K562 (cell line): ENCODE results near the gene BCL7C. TPM values are rescaled to one million over a fixed set of nuclear protein-coding genes. Genes with fewer than 3 reads are reported as not detected.
A peak's percentile ranks its signal among the peaks of the same experiment; 100 is the strongest.

Experiments used
- ARID2 ChIP-seq: fragments of 450-650 bp; IDR thresholded peaks from 2 replicates; pipeline ENCODE4 v1.6.1; 2017; ENCODE audit warnings: antibody characterized with exemption, mild to moderate bottlenecking
- COPS2 ChIP-seq: fragments of 450-650 bp; conservative IDR thresholded peaks from 2 replicates; pipeline ENCODE4 v1.6.1; 2016; ENCODE audit warnings: mild to moderate bottlenecking, moderate library complexity
- CREB1 ChIP-seq, 2 experiments: sonication (generic) in 1 of 2; formaldehyde crosslinking in 1 of 2; IDR thresholded peaks; 2 replicates each; pipeline versions ENCODE4 v1.6.1 to v1.8.0; 2012 to 2022; ENCODE audit warnings: inconsistent platforms in 1 of 2, mild to moderate bottlenecking in 1 of 2, missing genetic modification reagents in 1 of 2, moderate library complexity in 1 of 2
- E2F3 ChIP-seq: fragments of 250-450 bp; sonication (Bioruptor Pico); IDR thresholded peaks from 2 replicates; pipeline ENCODE4 v1.4.0; 2020; ENCODE audit warnings: mild to moderate bottlenecking
- GABPB1 ChIP-seq: sonication (generic); formaldehyde crosslinking; IDR thresholded peaks from 2 replicates; pipeline ENCODE4 v1.8.0; 2022; ENCODE audit warnings: mild to moderate bottlenecking, missing genetic modification reagents
- HDAC3 ChIP-seq: fragments of 450-650 bp; IDR thresholded peaks from 2 replicates; pipeline ENCODE4 v1.6.1; 2018; ENCODE audit warnings: borderline replicate concordance, mild to moderate bottlenecking, moderate library complexity; ENCODE audit not compliant: partially characterized antibody
- KHSRP ChIP-seq: fragments of 450-650 bp; IDR thresholded peaks from 2 replicates; pipeline ENCODE4 v1.6.1; 2017
- MAFG ChIP-seq: fragments of 450-650 bp; conservative IDR thresholded peaks from 2 replicates; pipeline ENCODE4 v1.6.1; 2016; ENCODE audit warnings: missing genetic modification characterization, missing compliant biosample characterization
- PYGO2 ChIP-seq: fragments of 450-650 bp; IDR thresholded peaks from 2 replicates; pipeline ENCODE4 v1.6.1; 2016; ENCODE audit warnings: mild to moderate bottlenecking, missing genetic modification characterization, moderate library complexity, missing compliant biosample characterization
- SAFB2 ChIP-seq: fragments of 200-400 bp; formaldehyde crosslinking; IDR thresholded peaks from 2 replicates; pipeline ENCODE4 v1.6.1; 2018; ENCODE audit warnings: borderline replicate concordance, low read length, low read depth, moderate library complexity; ENCODE audit not compliant: severe bottlenecking
- SRSF7 ChIP-seq: fragments of 200-400 bp; formaldehyde crosslinking; optimal IDR thresholded peaks from 2 replicates; pipeline ENCODE3; 2017; ENCODE audit warnings: mild to moderate bottlenecking, low read depth, low read length
- TOE1 ChIP-seq, 2 experiments: fragments of 450-650 bp in 1 of 2; sonication (generic) in 1 of 2; formaldehyde crosslinking in 1 of 2; IDR thresholded peaks; 2 replicates each; pipeline versions ENCODE4 v1.7.1 to v1.8.0; 2016 to 2022; ENCODE audit warnings: borderline replicate concordance in 2 of 2, mild to moderate bottlenecking in 2 of 2, antibody characterized with exemption in 1 of 2, inconsistent platforms in 1 of 2, low read depth in 1 of 2, missing genetic modification reagents in 1 of 2, moderate library complexity in 1 of 2
- U2AF2 ChIP-seq: fragments of 200-400 bp; formaldehyde crosslinking; optimal IDR thresholded peaks from 2 replicates; pipeline ENCODE3; 2017; ENCODE audit warnings: low read depth, mild to moderate bottlenecking, low read length
- ZBTB8A ChIP-seq: fragments of 450-650 bp; IDR thresholded peaks from 2 replicates; pipeline ENCODE4 v1.6.1; 2018; ENCODE audit warnings: mild to moderate bottlenecking, moderate library complexity; ENCODE audit not compliant: partially characterized antibody
- ZNF212 ChIP-seq: fragments of 450-650 bp; formaldehyde crosslinking; IDR thresholded peaks from 2 replicates; pipeline ENCODE4 v1.4.0; 2020; ENCODE audit warnings: mild to moderate bottlenecking
- ZNF217 ChIP-seq: sonication (generic); formaldehyde crosslinking; IDR thresholded peaks from 2 replicates; pipeline ENCODE4 v1.8.0; 2022; ENCODE audit warnings: mild to moderate bottlenecking, missing genetic modification reagents
- ZNF436 ChIP-seq: fragments of 250-450, 450-650 bp; sonication (Bioruptor Pico); formaldehyde crosslinking; IDR thresholded peaks from 2 replicates; pipeline ENCODE4 v1.7.0; 2020; ENCODE audit warnings: mild to moderate bottlenecking
- polyA plus RNA-seq, 8 experiments: library from polyadenylated mRNA; depleted of rRNA in 4 of 8; stranded (reverse) in 5 of 8; unstranded in 3 of 8; fragments of >200 nt; fragmentation: Nextera tagmentation in 2 of 8; fragmentation: Illumina TruSeq in 1 of 8; extraction: Ambion mirVana in 2 of 8; extraction: Trizol in 1 of 8; gene quantifications; 2 replicates each; pipeline versions ENCODE4 v1.2.1 to v1.2.3, GENCODE V29; 2011 to 2014; ENCODE audit warnings: inconsistent platforms in 1 of 8, missing spikeins in 1 of 8
- total RNA-seq, 7 experiments: library from RNA; depleted of rRNA in 6 of 7; stranded (reverse); fragments of >200 nt in 6 of 7; fragmentation: Illumina TruSeq in 2 of 7; extraction: Trizol in 2 of 7; gene quantifications; 2 replicates each; pipeline versions ENCODE4 v1.2.1 to v1.2.3, GENCODE V29; 2011 to 2021; ENCODE audit warnings: low replicate concordance in 1 of 7
- TF ChIP-seq, protein P1 (sequence below): fragments of 450-650 bp; conservative IDR thresholded peaks from 2 replicates; pipeline ENCODE4 v1.6.1; 2016; ENCODE audit warnings: missing genetic modification characterization, low read depth, mild to moderate bottlenecking, missing compliant biosample characterization, moderate library complexity
- TF ChIP-seq, protein P2 (sequence below), 2 experiments: fragments of 450-650 bp; IDR thresholded peaks; 2 replicates each; pipeline ENCODE4 v1.6.1; 2018; ENCODE audit warnings: mild to moderate bottlenecking in 2 of 2, low read depth in 1 of 2; ENCODE audit not compliant: partially characterized antibody in 2 of 2
- TF ChIP-seq, protein P3 (sequence below): sonication (generic); formaldehyde crosslinking; IDR thresholded peaks from 2 replicates; pipeline ENCODE4 v1.8.0; 2022; ENCODE audit warnings: mild to moderate bottlenecking, missing genetic modification reagents

Gene BCL7C
- total and polyA plus RNA-seq, 9 of the 15 experiments (the other 6 are each of a cell fraction or from before 2014, with no cell fraction given): 1.7 to 85.8 (median 19.6) TPM

DNA sequence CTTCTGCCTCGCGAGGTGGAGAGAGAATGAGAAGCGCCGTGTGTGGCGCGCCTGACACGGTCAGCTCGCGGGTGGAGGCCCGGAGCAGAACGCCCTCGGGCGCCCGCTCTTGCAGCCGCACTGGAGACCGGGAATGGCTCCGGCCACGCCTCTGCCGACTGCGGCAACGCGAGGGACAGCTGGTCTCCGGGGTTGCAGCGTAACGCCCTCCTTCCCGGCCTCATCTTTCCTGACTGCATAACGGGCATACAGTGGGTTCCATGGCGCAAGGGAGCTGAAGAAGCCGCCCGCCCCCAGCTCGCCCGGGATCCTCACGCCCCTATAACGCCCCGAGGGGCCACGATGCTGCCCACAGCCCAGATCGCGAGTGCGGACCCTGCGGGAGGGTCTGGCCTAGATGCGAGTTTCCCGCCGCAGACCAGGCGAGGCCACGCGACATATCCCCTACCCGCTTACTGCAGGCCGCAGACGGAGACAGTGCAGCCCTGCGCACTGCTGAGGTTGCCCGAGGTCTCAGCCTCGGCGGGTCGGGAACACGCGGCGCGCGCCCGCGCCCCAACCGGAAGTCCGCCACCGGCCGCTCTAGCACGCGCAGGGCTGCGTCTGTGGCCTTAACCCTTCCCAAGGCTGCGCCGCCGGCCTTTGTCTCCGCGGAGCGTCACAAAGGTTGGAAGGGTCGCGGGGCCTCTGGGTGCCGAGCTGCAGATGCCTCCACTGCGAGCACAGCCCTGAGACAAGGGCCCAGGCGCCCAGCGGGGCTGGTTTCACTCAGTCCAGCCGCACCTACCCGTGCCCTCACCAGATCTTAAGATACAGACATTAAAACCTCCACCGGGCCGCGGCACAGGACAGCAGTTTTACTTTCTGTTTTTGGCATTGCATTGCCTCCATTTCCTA is 18.8 kb downstream of the BCL7C start (continued):
- TF ChIP-seq ZBTB8A: no peak
- TF ChIP-seq ZNF212 (CRISPR knock-in tag): no peak
- no peak for TF ChIP-seq SRSF7
- TF ChIP-seq KHSRP: no peak
- TF ChIP-seq, protein P1, sequence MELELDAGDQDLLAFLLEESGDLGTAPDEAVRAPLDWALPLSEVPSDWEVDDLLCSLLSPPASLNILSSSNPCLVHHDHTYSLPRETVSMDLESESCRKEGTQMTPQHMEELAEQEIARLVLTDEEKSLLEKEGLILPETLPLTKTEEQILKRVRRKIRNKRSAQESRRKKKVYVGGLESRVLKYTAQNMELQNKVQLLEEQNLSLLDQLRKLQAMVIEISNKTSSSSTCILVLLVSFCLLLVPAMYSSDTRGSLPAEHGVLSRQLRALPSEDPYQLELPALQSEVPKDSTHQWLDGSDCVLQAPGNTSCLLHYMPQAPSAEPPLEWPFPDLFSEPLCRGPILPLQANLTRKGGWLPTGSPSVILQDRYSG (tag): peak; percentile 43; the same call in 1 of the 2 replicates
- no peak for TF ChIP-seq U2AF2
- TF ChIP-seq ZNF436 (CRISPR knock-in tag): no peak
- TF ChIP-seq PYGO2 (tag): no peak
- TF ChIP-seq HDAC3: no peak
- TF ChIP-seq COPS2: no peak
- TF ChIP-seq ARID2: no peak
- TF ChIP-seq CREB1 (IDR thresholded peaks at IDR 0.05): peak; percentile 47
- peak; percentile 71 for TF ChIP-seq CREB1 (CRISPR knock-in tag; IDR thresholded peaks at IDR 0.05)
- peak; percentile 63 for TF ChIP-seq E2F3 (CRISPR knock-in tag)
- TF ChIP-seq, protein P2, sequence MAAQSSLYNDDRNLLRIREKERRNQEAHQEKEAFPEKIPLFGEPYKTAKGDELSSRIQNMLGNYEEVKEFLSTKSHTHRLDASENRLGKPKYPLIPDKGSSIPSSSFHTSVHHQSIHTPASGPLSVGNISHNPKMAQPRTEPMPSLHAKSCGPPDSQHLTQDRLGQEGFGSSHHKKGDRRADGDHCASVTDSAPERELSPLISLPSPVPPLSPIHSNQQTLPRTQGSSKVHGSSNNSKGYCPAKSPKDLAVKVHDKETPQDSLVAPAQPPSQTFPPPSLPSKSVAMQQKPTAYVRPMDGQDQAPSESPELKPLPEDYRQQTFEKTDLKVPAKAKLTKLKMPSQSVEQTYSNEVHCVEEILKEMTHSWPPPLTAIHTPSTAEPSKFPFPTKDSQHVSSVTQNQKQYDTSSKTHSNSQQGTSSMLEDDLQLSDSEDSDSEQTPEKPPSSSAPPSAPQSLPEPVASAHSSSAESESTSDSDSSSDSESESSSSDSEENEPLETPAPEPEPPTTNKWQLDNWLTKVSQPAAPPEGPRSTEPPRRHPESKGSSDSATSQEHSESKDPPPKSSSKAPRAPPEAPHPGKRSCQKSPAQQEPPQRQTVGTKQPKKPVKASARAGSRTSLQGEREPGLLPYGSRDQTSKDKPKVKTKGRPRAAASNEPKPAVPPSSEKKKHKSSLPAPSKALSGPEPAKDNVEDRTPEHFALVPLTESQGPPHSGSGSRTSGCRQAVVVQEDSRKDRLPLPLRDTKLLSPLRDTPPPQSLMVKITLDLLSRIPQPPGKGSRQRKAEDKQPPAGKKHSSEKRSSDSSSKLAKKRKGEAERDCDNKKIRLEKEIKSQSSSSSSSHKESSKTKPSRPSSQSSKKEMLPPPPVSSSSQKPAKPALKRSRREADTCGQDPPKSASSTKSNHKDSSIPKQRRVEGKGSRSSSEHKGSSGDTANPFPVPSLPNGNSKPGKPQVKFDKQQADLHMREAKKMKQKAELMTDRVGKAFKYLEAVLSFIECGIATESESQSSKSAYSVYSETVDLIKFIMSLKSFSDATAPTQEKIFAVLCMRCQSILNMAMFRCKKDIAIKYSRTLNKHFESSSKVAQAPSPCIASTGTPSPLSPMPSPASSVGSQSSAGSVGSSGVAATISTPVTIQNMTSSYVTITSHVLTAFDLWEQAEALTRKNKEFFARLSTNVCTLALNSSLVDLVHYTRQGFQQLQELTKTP (IDR thresholded peaks at IDR 0.05; ENCODE audit: low read depth in 1 of 2, partially characterized antibody in 2 of 2): peak in 1 of 2 experiments; percentile 3
- TF ChIP-seq SAFB2: no peak
- peak; percentile 99 for TF ChIP-seq GABPB1 (CRISPR knock-in tag)
- TF ChIP-seq ZNF217: no peak
- TF ChIP-seq, protein P3, sequence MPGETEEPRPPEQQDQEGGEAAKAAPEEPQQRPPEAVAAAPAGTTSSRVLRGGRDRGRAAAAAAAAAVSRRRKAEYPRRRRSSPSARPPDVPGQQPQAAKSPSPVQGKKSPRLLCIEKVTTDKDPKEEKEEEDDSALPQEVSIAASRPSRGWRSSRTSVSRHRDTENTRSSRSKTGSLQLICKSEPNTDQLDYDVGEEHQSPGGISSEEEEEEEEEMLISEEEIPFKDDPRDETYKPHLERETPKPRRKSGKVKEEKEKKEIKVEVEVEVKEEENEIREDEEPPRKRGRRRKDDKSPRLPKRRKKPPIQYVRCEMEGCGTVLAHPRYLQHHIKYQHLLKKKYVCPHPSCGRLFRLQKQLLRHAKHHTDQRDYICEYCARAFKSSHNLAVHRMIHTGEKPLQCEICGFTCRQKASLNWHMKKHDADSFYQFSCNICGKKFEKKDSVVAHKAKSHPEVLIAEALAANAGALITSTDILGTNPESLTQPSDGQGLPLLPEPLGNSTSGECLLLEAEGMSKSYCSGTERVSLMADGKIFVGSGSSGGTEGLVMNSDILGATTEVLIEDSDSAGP: peak; percentile 34; the same call in 1 of the 2 replicates
- no peak for TF ChIP-seq MAFG (tag)
- TF ChIP-seq TOE1 (IDR thresholded peaks at IDR 0.05; ENCODE audit: borderline replicate concordance): peak; percentile 66; the same call in 1 of the 2 replicates
- TF ChIP-seq TOE1 (CRISPR knock-in tag; IDR thresholded peaks at IDR 0.05; ENCODE audit: borderline replicate concordance, low read depth): no peak
